GM19025 (cell line): ENCODE measurements around the gene AP1G2.

ENCODE experiments used
- ATAC-seq: cut with Tn5 transposase; IDR thresholded peaks from one replicate; pipeline ENCODE4 v1.9.1; 2021; ENCODE audit warnings: mild to moderate bottlenecking, low read depth, moderate library complexity; ENCODE audit not compliant: unreplicated experiment

AP1G2 gene

GRCh38 chr14:23572836-23573235 lies 5.2 kb upstream of the AP1G2 start:
- no peak for ATAC-seq

- ATAC-seq: no peak
Observed at GRCh38 chr14:23572524-23572828, 4.9 kb upstream of the AP1G2 start.

GRCh38 chr14:23571701-23572523 lies 4.3 kb upstream of the AP1G2 start:
- ATAC-seq: no peak

DNA sequence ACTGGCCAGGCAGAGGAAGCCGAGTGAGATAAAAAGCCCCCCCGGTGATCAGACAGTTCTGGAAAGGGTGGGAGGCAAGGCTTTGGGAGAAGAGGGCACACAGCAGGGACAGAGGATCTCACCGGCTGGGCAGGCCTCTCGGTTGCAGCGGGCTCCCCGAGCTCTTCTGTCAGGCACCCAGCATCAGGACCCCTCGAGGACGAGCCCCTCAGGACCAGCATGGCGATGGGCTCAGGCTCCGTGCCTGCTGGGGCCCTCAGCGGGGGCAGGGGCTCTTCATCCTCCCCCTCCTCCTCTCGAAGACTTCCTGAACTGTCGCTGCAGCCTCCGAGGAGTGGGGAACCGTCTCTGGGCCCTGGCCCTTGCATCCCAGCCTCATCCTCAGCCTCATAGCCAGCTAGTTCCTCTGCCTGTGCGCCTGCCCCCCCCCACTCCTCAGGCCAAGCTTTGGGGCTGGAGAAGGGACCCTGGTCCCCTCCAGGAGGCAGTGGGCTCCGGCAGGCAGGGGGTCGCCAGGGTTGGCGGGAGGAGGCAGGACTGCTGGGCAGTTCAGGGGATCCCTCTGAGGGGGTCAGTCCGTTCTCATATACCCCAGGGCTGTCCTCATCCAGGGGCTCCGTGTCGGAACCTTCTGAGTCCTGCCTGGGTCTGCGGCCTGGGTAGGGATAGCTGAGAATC lies 3.4 kb upstream of the AP1G2 start:
- ATAC-seq: no peak

DNA sequence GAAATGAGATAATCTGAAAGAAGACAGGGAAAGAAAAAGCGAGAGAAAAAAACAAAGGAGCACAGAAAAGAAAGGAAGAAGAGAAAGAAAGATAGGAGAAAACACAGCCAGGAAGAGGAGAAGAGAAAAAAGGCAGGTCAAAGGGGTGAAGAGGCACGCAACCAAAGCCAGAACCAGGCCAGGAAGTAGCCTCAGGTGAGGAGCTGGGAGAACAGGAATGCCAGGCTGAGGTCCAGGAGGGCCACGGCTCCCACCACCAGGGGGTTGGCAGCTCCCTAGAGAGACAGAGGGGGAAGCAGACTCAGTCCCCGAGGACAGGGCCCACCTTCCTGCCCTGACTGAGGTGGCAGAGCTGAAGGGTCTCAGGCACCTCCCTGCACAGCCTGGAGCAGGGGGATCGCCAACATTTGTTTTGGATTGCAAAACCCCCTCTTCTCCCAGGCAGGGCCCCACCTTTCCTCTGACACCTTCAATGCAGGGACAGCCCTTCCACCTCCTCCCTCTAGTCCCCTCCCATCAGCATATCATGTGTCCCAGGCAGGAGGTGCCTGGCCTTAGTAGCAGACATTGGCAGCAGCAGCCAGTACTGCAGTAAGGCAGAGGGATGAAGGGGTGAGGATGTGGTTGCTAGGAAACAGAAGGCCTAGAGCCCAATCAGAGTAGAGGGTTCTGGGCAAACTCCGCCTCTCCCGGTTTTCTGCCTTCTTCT lies 2.0 kb upstream of the AP1G2 start:
- no peak for ATAC-seq

- no peak for ATAC-seq
Observed at GRCh38 chr14:23568600-23569331, 1.2 kb upstream of the AP1G2 start.

DNA sequence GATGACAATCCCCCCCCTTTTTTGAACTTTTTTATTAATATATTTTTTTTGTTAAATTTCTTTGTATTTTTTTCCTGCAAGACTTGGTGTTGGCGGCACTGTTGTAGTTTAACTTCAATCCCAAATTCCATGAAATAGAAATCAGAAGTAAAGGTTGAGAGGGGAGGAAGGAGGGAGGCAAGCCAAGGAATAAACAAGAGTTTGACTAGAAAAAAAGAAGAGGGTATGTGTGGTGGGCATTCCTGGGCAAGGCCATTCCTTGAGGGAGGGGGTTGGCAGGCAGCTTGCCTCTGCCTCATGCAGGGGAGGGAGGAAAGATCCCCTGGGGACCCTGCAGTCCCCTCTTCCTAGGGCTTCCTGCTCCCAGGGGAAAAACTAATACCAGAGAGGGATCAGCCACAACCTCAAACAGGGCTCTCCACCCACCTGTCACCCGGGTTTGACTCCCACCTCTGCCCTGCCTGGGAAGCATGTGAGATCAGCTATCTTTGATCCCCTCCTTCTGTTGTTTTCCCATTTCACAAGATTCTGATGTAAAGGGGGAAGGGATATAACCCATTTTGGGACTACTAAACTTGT lies 519 bp upstream of the AP1G2 start:
- no peak for ATAC-seq

DNA sequence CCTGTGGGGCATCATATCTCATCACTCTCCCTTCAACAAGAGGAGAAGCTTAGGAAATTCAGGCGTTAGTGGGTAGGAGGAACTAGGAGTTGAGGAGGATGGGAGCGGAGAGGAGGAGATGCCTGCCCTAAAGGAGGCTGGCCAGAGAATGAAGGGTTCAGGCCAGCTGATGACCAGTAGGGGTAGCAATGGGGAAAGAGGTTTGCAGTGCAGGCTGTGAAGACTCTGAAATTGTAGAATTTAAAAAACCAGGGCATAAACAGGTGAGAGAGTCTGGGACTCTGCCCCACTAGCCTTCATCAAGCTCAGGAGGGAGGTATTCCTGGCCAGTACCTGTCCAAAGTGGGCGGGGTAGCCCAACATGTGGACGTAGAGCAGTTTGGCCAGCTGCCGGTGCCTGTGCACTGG lies 809 bp downstream of the AP1G2 start:
- no peak for ATAC-seq

DNA sequence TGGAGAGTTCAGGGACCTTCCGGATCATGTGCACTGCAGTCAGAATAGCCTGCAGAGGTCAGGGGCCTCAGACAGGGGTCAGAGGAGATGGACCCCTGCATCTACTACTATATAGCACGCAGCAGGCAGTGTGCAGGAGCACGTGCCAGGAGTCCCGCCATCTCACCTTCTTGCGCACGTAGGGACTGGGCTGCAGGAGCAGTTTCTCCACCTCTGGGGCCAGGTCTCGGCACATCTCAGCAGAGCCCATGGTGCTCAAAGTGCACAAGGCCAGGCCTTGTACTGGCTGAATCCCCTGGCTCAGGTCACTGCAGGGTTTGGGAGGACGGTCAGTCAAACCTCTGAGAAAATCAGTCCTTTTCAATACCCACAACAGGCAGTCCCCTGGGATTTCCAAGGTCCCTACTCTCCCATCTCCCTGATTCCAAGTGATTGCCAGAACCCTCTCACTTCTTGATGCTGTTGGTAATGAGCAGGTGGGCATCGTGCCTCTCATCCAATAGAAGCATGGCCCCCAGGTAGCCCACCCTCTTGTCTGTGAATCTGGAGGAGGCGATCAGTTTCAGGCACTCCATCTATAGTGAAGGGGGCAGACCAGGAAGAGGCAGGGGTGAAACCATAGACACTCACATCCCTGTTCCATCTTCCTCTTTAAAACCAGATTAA lies 1.3 kb downstream of the AP1G2 start:
- ATAC-seq: no peak

- no peak for ATAC-seq
Observed at GRCh38 chr14:23565626-23566025, 2.0 kb downstream of the AP1G2 start.

GRCh38 chr14:23564876-23565275 lies 2.7 kb downstream of the AP1G2 start:
- ATAC-seq: no peak

DNA sequence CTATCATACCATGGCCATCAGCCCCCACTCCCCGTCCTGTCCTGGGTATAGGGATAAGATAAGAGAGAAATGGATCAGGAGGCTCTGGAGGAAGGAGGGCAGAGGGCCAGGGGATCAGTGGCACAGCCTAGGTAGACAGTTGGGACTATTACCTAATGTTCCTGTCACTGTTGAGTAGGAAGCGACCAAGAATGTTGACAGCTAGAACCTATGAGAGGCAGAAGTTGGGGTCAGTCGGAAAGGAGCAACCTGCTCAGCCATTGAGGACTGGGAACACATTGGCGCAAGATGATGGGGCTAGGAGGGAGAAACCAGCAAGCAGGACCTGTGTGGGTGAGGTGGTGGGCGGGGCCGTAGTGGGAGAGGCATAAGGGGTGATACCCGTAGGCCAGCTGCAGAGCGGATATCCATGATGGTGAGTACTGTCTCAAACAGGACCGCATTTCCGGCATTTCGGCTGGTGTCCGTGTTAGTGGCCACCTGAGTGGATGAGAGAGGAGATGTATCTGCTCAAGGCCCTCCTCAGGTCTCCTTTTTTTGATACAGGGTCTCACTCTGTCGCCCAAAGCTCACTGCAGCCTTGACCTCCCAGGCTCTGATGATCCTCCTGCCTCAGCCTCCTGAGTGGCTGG lies 3.3 kb downstream of the AP1G2 start:
- no peak for ATAC-seq

DNA sequence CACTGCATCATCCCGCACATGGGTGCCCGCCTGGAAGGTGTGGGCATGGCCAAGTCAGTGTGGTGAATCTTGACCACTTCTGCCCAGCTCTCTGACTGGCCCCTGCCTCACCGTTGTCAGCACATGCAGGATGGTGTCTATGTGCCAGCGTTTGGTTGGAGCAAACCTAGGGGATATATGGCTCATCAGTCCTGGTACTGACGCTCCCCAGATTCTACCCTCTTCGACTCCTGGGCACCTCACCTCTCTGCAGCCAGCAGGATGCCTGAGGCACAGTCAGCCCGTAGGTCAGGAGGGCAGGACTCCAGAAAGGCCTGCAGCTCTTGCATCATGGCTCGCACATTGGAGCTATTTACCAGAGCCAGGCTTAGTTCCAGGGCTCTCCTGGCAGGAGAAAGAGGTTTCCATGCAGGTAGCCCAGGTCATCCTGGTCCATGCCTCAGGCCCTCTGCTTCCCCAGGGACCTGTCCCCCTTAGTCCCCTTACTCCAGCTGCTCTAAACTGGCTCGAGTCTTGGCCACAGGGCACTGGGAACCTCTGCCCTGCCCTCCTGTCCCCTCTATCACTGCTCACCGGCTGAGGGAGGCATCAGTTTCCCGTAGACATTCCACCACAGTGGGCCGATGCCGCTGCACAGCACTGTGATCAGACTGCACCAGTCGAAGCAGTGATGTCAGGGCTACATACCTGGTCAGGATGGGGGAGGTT lies 4.0 kb downstream of the AP1G2 start:
- no peak for ATAC-seq

DNA sequence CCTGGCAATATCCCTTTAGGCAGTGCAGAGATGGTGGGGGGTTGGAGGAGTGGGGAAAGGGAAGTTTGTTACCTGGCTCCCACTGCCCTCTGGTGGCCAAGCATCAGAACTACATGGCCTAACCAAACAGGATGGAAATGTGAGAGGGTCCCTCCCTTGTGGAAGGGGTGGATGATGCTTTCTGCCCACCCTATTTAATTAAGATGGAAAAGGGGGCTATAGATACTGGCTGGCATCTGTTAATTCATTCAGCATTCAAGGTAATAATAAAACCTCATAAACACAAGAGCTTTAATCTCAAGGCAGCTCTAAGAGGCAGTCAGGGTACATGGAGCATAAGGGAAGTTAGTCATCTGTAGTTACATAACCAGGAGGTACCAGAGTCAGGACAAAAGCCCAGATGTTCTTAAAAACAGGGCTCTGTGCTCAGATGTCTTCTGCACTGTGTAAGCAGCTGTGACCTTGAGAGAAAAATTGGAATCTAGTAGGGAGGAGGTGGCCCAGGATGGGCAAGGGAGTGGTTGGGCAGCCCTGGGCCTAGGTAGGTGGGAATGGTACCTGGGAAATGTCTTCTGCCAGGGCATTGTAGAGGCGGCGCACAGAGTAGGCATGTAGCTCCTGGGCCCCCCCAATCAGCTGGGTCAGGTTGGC lies 4.6 kb downstream of the AP1G2 start:
- ATAC-seq: no peak

GRCh38 chr14:23561873-23562821 lies 5.4 kb downstream of the AP1G2 start:
- no peak for ATAC-seq

- no peak for ATAC-seq
Observed at GRCh38 chr14:23561259-23561658, 6.3 kb downstream of the AP1G2 start.

DNA sequence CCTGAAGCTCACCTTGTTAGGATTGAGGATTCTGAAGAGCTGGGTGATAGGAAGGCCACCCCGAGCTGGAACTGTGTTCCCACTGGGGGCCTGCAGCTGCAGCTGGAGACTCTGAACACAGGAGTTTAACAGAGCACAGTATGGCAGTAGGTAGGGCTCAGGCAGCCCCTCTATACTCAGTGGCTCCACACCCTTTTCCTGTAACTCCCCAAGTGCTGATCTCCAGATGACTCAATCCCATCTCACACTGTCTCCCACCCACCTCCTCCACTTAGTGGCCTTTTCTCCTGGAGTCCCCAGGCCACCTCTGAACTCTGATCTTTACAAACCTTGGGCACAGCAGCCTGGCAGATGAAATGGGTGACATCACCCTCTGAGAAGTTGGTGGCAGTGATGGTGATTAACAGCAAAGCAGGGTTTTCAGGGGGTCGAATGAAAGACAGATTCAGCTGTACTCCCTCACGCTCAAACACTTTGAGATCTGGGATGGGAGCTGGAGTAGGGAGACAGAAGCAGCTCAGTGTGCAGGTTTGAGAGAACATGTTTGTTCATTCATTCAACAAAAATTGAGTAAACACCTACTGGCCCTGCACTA lies 7.6 kb downstream of the AP1G2 start:
- no peak for ATAC-seq
